PC-9 (cell line): ENCODE results near the gene PGRMC2.

Source experiments
- EZH2 ChIP-seq: fragments of 200-600 bp; sonication (generic); IDR thresholded peaks from 2 replicates; pipeline ENCODE4 v1.8.0; 2017; ENCODE audit warnings: antibody characterized with exemption, low read depth
- TF ChIP-seq, protein P1 (sequence below): fragments of 200-600 bp; sonication (generic); conservative IDR thresholded peaks from 2 replicates; pipeline ENCODE4 v1.6.1; 2017; ENCODE audit warnings: mixed run types, antibody characterized with exemption, mild to moderate bottlenecking, moderate library complexity

DNA sequence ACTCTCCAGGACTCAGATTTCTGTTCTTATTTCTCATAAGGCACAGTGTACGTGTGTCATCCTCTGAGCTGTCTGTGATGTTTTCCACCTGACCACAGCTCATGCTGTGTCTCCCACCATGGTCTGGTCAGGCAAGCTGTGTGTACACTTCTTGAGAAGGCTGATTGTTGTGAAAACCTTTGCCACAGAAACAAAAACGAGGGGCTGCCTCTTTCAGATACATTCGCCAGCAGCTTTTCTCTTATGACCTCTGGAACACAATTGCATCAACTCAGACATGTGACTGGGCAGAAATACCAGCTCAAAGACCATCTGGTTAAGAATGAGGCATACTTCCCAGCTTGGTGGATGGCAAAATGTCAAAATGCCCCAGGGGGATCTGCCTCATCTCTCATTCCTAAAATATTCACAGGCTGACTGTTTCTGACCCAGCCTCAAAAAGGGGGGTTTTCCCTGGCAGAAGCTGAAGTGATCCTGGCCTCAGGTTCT is 46.1 kb downstream of the PGRMC2 start:
- TF ChIP-seq, protein P1, sequence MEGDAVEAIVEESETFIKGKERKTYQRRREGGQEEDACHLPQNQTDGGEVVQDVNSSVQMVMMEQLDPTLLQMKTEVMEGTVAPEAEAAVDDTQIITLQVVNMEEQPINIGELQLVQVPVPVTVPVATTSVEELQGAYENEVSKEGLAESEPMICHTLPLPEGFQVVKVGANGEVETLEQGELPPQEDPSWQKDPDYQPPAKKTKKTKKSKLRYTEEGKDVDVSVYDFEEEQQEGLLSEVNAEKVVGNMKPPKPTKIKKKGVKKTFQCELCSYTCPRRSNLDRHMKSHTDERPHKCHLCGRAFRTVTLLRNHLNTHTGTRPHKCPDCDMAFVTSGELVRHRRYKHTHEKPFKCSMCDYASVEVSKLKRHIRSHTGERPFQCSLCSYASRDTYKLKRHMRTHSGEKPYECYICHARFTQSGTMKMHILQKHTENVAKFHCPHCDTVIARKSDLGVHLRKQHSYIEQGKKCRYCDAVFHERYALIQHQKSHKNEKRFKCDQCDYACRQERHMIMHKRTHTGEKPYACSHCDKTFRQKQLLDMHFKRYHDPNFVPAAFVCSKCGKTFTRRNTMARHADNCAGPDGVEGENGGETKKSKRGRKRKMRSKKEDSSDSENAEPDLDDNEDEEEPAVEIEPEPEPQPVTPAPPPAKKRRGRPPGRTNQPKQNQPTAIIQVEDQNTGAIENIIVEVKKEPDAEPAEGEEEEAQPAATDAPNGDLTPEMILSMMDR, result no peak
- no peak for TF ChIP-seq EZH2
